ENCODE results near the gene ARL6IP6.

DNA sequence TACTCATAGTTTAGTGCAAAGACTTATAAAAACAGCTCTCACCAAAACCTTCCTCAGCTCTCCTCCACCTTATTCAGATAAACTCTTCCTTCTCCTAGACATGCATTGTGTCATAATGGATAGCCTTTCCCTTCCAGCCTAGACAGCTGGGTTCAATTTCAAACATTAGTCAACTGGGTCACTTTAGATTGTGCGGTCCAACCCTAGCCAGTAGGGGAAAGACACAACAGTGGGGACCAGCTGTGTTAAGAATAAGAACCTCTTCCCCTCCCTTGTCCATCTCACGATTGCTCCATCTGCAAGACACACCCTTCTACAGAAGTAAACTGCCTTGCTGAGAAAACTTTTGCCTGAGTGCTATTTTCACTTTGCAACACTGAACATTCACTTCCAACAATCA lies 9.7 kb upstream of the ARL6IP6 start:
- TF ChIP-seq EZH2 (IDR thresholded peaks at IDR 0.05; ENCODE audit: borderline replicate concordance) = no peak
- TF ChIP-seq, protein P1, sequence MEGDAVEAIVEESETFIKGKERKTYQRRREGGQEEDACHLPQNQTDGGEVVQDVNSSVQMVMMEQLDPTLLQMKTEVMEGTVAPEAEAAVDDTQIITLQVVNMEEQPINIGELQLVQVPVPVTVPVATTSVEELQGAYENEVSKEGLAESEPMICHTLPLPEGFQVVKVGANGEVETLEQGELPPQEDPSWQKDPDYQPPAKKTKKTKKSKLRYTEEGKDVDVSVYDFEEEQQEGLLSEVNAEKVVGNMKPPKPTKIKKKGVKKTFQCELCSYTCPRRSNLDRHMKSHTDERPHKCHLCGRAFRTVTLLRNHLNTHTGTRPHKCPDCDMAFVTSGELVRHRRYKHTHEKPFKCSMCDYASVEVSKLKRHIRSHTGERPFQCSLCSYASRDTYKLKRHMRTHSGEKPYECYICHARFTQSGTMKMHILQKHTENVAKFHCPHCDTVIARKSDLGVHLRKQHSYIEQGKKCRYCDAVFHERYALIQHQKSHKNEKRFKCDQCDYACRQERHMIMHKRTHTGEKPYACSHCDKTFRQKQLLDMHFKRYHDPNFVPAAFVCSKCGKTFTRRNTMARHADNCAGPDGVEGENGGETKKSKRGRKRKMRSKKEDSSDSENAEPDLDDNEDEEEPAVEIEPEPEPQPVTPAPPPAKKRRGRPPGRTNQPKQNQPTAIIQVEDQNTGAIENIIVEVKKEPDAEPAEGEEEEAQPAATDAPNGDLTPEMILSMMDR (IDR thresholded peaks at IDR 0.05; ENCODE audit: poor library complexity) = no peak

Data from hepatocyte (in vitro differentiated cells).